Measurements from ENCODE around the gene ARSI.

Gene ARSI
- 0 to 0.04 (median 0) reads per million in 3 experiments for total RNA-seq

- DNase-seq: no peak
Measured at GRCh38 chr5:150302301-150303069, at the start of gene ARSI. Gene ARSI (minus strand): TSS chr5:150302905. CDS start chr5:150302373, 532 bp downstream.

GRCh38 chr5:150350524-150351344 lies 48.0 kb upstream of the ARSI start:
- DNase-seq: peak; percentile 28

GRCh38 chr5:150349681-150350275 lies 47.1 kb upstream of the ARSI start:
- DNase-seq: no peak

- no peak for DNase-seq
Measured at GRCh38 chr5:150347451-150347850, 44.7 kb upstream of the ARSI start.

- no peak for DNase-seq
Measured at GRCh38 chr5:150347003-150347402, 44.3 kb upstream of the ARSI start.

- DNase-seq: no peak
Measured at GRCh38 chr5:150346592-150346991, 43.9 kb upstream of the ARSI start.

GRCh38 chr5:150345716-150346115 lies 43.0 kb upstream of the ARSI start:
- no peak for DNase-seq

GRCh38 chr5:150343994-150344631 lies 41.4 kb upstream of the ARSI start:
- no peak for DNase-seq

GRCh38 chr5:150342583-150342982 lies 39.9 kb upstream of the ARSI start:
- DNase-seq: no peak

- DNase-seq: no peak
Measured at GRCh38 chr5:150341989-150342388, 39.3 kb upstream of the ARSI start.

- no peak for DNase-seq
Measured at GRCh38 chr5:150341331-150341730, 38.6 kb upstream of the ARSI start.

- no peak for DNase-seq
Measured at GRCh38 chr5:150340614-150341255, 38.0 kb upstream of the ARSI start.

GRCh38 chr5:150339841-150340240 lies 37.1 kb upstream of the ARSI start:
- no peak for DNase-seq

GRCh38 chr5:150339165-150339564 lies 36.5 kb upstream of the ARSI start:
- DNase-seq: no peak

GRCh38 chr5:150338546-150338945 lies 35.8 kb upstream of the ARSI start:
- no peak for DNase-seq

GRCh38 chr5:150335778-150336177 lies 33.1 kb upstream of the ARSI start:
- DNase-seq: no peak

- DNase-seq: no peak
Measured at GRCh38 chr5:150333400-150333799, 30.7 kb upstream of the ARSI start.

- DNase-seq: no peak
Measured at GRCh38 chr5:150329881-150330876, 27.5 kb upstream of the ARSI start.

- DNase-seq: no peak
Measured at GRCh38 chr5:150329038-150329437, 26.3 kb upstream of the ARSI start.

GRCh38 chr5:150328515-150328914 lies 25.8 kb upstream of the ARSI start:
- DNase-seq: no peak

- DNase-seq: no peak
Measured at GRCh38 chr5:150327139-150327538, 24.4 kb upstream of the ARSI start.
